Naive thymus-derived CD8-positive, alpha-beta T cell (primary cell): ENCODE data around the gene ACTR2. TPM values are rescaled to one million over a fixed set of nuclear protein-coding genes. Genes with fewer than 3 reads are reported as not detected.

Source experiments
- ATAC-seq, 2 donors: fragments of 150-1000 bp; cut with Tn5 transposase in 1 of 2; sonication (Bioruptor Pico), chemical (Tn5 transposase) in 1 of 2; 1 replicate in 1 of 2; 2 replicates in 1 of 2; pipeline ENCODE4 v1.10.0; 2021; ENCODE audit warnings: mild to moderate bottlenecking in 2 of 2, moderate library complexity in 2 of 2
- POLR2A ChIA-PET: fragments of 350-600 bp; sonication (Branson Sonifier 250); formaldehyde crosslinking; loops from one replicate; lab custom pipeline; 2021; ENCODE audit warnings: antibody characterized with exemption; lab: Charles Lee
- DNase-seq, 10 donors: peaks; one replicate each; pipeline versions ENCODE4 v3.0.0 to v3.0.0-alpha.2; 2020 to 2022
- H3K27ac Mint-ChIP-seq, 10 donors: one replicate each; pipeline ENCODE4 v1.8.0; 2020 to 2022; ENCODE audit warnings: mild to moderate bottlenecking in 10 of 10, mixed read lengths in 10 of 10, moderate library complexity in 4 of 10, inconsistent platforms in 1 of 10
- H3K27me3 Mint-ChIP-seq, 5 donors: one replicate each; pipeline ENCODE4 v1.8.0; 2021 to 2022; ENCODE audit warnings: mixed read lengths in 5 of 5
- H3K36me3 Mint-ChIP-seq, 3 donors: one replicate each; pipeline ENCODE4 v1.8.0; 2020 to 2022; ENCODE audit warnings: mixed read lengths in 3 of 3, mild to moderate bottlenecking in 2 of 3, inconsistent platforms in 1 of 3
- H3K4me1 Mint-ChIP-seq, 4 donors: one replicate each; pipeline ENCODE4 v1.8.0; 2021 to 2022; ENCODE audit warnings: mixed read lengths in 4 of 4
- H3K4me3 Mint-ChIP-seq, 10 donors: one replicate each; pipeline ENCODE4 v1.8.0; 2020 to 2022; ENCODE audit warnings: mild to moderate bottlenecking in 10 of 10, mixed read lengths in 10 of 10, moderate library complexity in 6 of 10, inconsistent platforms in 1 of 10
- H3K9me3 Mint-ChIP-seq, 9 donors: one replicate each; pipeline ENCODE4 v1.8.0; 2020 to 2022; ENCODE audit warnings: mixed read lengths in 9 of 9, mild to moderate bottlenecking in 3 of 9, inconsistent platforms in 1 of 9, moderate library complexity in 1 of 9
- polyA plus RNA-seq, 3 donors: library from polyadenylated mRNA; unstranded; fragments of 300-500 nt; fragmentation: Illumina TruSeq; gene quantifications; one replicate each; pipeline ENCODE4 v1.2.3, GENCODE V29; 2021
- total RNA-seq, 8 experiments: library from RNA in 2 of 8; stranded (reverse) in 2 of 8; gene quantifications; one replicate each; pipeline ENCODE4 v1.2.3 and lab custom pipeline; 2021 to 2026

Gene ACTR2
- total and polyA plus RNA-seq, 5 experiments from 2014 or later: 238 to 283 (median 258) TPM

- POLR2A ChIA-PET: interaction anchor here (1.2 kb wide), 1 partner anchor 34 kb away, joined by 4 read pairs; no protein-coding TSS in a partner anchor
- ATAC-seq (no peak), DNase-seq (no peak)
- Mint-ChIP-seq H3K27ac (peak overlapping the region in 7 of 10 donors; percentile 0 to 88 (median 10)), H3K4me1 (peaks cover 2 to 17% (median 9%) of the 10 kb centered on the region in 4 donors), H3K4me3 (no peak overlapping the region), H3K9me3 (no peaks in the 10 kb centered on the region), H3K27me3 (no peaks in the 10 kb centered on the region), H3K36me3 (peaks cover 0 to 86% (median 19%) of the 10 kb centered on the region in 3 donors)
Measured at GRCh38 chr2:65267008-65267407, 39.4 kb downstream of the ACTR2 start.

GRCh38 chr2:65268957-65269356 is 41.3 kb downstream of the ACTR2 start:
- ATAC-seq (no peak), DNase-seq (no peak)
- Mint-ChIP-seq H3K9me3 (no peaks in the 10 kb centered on the region), H3K36me3 (peaks cover 0 to 85% (median 23%) of the 10 kb centered on the region in 3 donors), H3K4me1 (peaks cover 2 to 17% (median 9%) of the 10 kb centered on the region in 4 donors), H3K27me3 (no peaks in the 10 kb centered on the region), H3K27ac (peak overlapping the region in 3 of 10 donors; percentile 6 to 73 (median 59)), H3K4me3 (no peak overlapping the region)
- POLR2A ChIA-PET: no interaction called here

GRCh38 chr2:65273344-65273743 is 45.7 kb downstream of the ACTR2 start:
- Mint-ChIP-seq H3K27ac (no peak overlapping the region), H3K36me3 (peaks cover 0 to 48% (median 12%) of the 10 kb centered on the region in 3 donors), H3K27me3 (no peaks in the 10 kb centered on the region), H3K4me3 (no peak overlapping the region), H3K9me3 (no peaks in the 10 kb centered on the region), H3K4me1 (peaks cover 3 to 5% (median 4%) of the 10 kb centered on the region in 4 donors)
- POLR2A ChIA-PET: no interaction called here
- ATAC-seq (no peak), DNase-seq (no peak)

GRCh38 chr2:65275141-65275915 is 47.7 kb downstream of the ACTR2 start:
- H3K4me3 Mint-ChIP-seq: no peak overlapping the region
- POLR2A ChIA-PET: no interaction called here
- ATAC-seq (no peak), DNase-seq (no peak)
- no peaks in the 10 kb centered on the region for H3K27me3 Mint-ChIP-seq
- peaks cover 0 to 33% (median 5%) of the 10 kb centered on the region in 3 donors for H3K36me3 Mint-ChIP-seq
- H3K27ac Mint-ChIP-seq: peak overlapping the region in 4 of 10 donors; percentile 12 to 66 (median 32)
- peaks cover 4 to 16% (median 14%) of the 10 kb centered on the region in 4 donors for H3K4me1 Mint-ChIP-seq
- no peaks in the 10 kb centered on the region for H3K9me3 Mint-ChIP-seq

DNA sequence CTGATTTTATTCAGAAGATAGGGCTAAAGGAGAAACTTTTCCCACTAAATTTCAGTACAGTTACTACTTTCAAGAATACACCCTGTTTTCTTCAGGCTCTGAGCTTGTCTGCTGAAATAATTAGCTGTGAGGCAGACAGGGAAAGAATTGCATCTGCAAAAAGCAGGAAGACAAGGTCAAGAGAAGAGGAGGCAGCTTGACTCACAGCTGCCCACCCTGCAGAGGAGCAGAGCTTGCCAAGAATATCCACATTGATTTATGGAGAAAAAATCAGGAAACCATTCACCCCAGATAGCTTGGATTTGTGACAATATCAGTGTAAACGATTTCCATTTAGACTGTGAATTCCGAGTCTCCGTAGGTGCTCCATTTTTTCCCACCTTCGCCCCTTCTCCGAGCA is 49.0 kb downstream of the ACTR2 start:
- no peak for DNase-seq
- Mint-ChIP-seq H3K27ac (peak overlapping the region in 1 of 10 donors; percentile 12), H3K9me3 (no peaks in the 10 kb centered on the region), H3K36me3 (peaks cover 0 to 26% (median 5%) of the 10 kb centered on the region in 3 donors), H3K27me3 (no peaks in the 10 kb centered on the region), H3K4me1 (peaks cover 4 to 16% (median 14%) of the 10 kb centered on the region in 4 donors), H3K4me3 (no peak overlapping the region)
- POLR2A ChIA-PET: interaction anchor here (1.2 kb wide), 1 partner anchor 25 kb away, joined by 4 read pairs; no protein-coding TSS in a partner anchor
- ATAC-seq: no peak

DNA sequence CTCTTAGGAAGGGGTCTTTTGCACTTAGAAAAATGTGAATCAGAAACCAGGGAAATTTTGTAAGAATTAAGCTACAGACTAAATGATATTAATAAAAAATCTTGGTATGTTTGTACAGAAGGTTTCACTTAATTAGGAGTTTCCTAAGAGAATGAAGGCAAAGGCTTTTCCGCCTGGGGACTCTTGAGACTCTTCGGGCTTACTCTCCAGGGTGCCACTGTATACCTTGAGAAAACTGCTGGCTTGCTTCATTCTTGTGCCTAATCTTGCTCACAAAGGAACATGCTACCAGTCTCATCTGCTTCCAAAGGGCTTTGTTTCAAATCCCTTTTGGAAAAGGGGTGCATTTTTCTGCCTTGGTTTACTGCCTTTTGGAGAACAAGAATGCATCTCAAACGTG is 49.5 kb downstream of the ACTR2 start:
- no peak for ATAC-seq
- Mint-ChIP-seq H3K27ac (peak overlapping the region in 1 of 10 donors; percentile 12), H3K9me3 (no peaks in the 10 kb centered on the region), H3K27me3 (peaks cover 0 to under 1% (median 0%) of the 10 kb centered on the region in 5 donors), H3K4me3 (no peak overlapping the region), H3K4me1 (peaks cover 4 to 16% (median 14%) of the 10 kb centered on the region in 4 donors), H3K36me3 (peaks cover 0 to 20% (median 5%) of the 10 kb centered on the region in 3 donors)
- POLR2A ChIA-PET: interaction anchor here (1.2 kb wide), 1 partner anchor 24 kb away, joined by 4 read pairs; no protein-coding TSS in a partner anchor
- DNase-seq: no peak

DNA sequence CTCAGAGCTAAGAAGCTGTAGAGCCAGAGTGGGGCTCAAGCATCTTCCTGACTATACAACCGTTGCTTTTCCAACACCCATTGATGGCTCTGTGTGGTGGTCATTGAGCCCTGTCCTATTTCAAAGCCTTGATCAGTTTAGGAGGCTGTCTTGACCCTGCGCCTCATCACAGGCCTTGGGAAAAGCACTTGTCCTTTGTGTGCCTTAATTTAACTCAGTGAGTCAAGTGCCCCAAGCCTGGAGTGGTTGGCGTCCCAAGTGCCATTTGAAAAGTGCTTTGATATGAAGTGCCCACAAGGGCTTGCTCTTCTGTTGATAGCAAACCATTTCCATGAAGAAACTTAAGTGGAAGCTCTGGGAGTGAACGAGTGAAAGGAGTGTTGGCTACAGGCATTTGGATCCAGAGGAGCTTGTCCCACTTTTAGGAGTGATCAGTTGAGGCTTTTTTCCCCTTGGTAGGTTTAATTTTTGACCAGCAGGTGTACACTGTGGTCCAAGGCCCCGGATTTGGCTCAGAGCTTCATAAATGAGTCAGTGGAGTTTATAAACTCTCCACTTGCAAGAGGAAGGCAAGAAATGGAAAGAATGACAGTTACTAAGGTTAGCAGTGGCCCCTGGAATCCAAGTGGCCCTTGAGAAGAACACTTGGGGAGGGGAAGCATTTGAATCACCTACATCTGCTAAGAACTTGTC is 50.3 kb downstream of the ACTR2 start:
- POLR2A ChIA-PET: no interaction called here
- H3K9me3 Mint-ChIP-seq: no peaks in the 10 kb centered on the region
- peaks cover 0 to 2% (median 0%) of the 10 kb centered on the region in 5 donors for H3K27me3 Mint-ChIP-seq
- ATAC-seq: no peak
- no peak for DNase-seq
- H3K36me3 Mint-ChIP-seq: peaks cover 0 to 12% (median 2%) of the 10 kb centered on the region in 3 donors
- no peak overlapping the region for H3K27ac Mint-ChIP-seq
- peak overlapping the region in 1 of 10 donors; percentile 38 for H3K4me3 Mint-ChIP-seq
- peaks cover 4 to 16% (median 14%) of the 10 kb centered on the region in 4 donors for H3K4me1 Mint-ChIP-seq

- peak overlapping the region in 4 of 10 donors; percentile 16 to 42 (median 36) for H3K4me3 Mint-ChIP-seq
- H3K36me3 Mint-ChIP-seq: peaks cover 0 to 7% (median 0%) of the 10 kb centered on the region in 3 donors
- peaks cover 0 to 4% (median 0%) of the 10 kb centered on the region in 5 donors for H3K27me3 Mint-ChIP-seq
- ATAC-seq (peak in 1 of 2 donors; percentile 23), DNase-seq (no peak)
- POLR2A ChIA-PET: no interaction called here
- H3K4me1 Mint-ChIP-seq: peaks cover 4 to 16% (median 14%) of the 10 kb centered on the region in 4 donors
- peak overlapping the region in 1 of 10 donors; percentile 1 for H3K27ac Mint-ChIP-seq
- no peaks in the 10 kb centered on the region for H3K9me3 Mint-ChIP-seq
Measured at GRCh38 chr2:65278531-65278981, 50.9 kb downstream of the ACTR2 start.

GRCh38 chr2:65279756-65280155 is 52.1 kb downstream of the ACTR2 start:
- Mint-ChIP-seq H3K36me3 (peaks cover 0 to 2% (median 0%) of the 10 kb centered on the region in 3 donors), H3K27me3 (peaks cover 0 to 4% (median 0%) of the 10 kb centered on the region in 5 donors), H3K4me3 (no peak overlapping the region), H3K27ac (no peak overlapping the region), H3K4me1 (peaks cover 4 to 16% (median 14%) of the 10 kb centered on the region in 4 donors), H3K9me3 (no peaks in the 10 kb centered on the region)
- POLR2A ChIA-PET: no interaction called here
- DNase-seq (no peak), ATAC-seq (no peak)

DNA sequence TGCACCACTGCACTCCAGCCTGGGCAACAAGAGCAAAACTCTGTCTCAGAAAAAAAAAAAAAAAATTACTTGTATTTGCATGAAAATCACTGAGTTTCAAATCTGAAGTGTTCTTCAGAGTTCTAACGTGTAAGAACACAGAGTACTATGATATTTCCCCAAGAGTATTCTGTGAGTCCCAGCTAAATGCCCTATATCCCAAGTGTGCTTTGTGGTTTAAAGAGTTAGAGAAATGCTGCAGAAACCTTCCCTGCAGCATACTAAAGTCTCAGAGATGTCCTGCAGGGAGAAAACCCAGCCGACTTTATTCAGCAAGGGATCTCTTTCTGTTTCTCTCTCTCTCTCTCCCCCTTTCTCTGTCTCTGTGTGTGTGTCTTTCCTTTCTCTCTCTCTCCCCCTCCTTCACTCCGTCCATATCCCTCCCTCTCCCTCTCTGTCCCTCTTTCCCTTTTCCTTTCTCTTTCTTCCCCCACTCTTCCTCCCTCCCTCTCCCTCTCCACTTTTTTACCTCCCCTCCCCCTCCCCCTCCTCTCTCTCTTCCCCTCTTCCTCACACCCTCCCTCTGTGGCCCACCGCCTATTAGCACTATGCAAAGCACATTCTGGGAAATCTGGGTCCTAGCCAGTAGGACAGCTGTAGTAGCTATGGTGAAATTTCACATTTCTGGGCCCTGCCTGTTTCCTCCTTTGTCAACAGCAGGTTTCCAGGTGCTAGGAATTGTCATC is 54.2 kb downstream of the ACTR2 start:
- peaks cover 0 to 4% (median 0%) of the 10 kb centered on the region in 5 donors for H3K27me3 Mint-ChIP-seq
- H3K4me1 Mint-ChIP-seq: peaks cover 2 to 16% (median 13%) of the 10 kb centered on the region in 4 donors
- POLR2A ChIA-PET: interaction anchor here (1.4 kb wide), 1 partner anchor 19 kb away, joined by 6 read pairs; no protein-coding TSS in a partner anchor
- H3K27ac Mint-ChIP-seq: no peak overlapping the region
- no peaks in the 10 kb centered on the region for H3K36me3 Mint-ChIP-seq
- H3K9me3 Mint-ChIP-seq: no peaks in the 10 kb centered on the region
- no peak overlapping the region for H3K4me3 Mint-ChIP-seq
- ATAC-seq (no peak), DNase-seq (no peak)

DNA sequence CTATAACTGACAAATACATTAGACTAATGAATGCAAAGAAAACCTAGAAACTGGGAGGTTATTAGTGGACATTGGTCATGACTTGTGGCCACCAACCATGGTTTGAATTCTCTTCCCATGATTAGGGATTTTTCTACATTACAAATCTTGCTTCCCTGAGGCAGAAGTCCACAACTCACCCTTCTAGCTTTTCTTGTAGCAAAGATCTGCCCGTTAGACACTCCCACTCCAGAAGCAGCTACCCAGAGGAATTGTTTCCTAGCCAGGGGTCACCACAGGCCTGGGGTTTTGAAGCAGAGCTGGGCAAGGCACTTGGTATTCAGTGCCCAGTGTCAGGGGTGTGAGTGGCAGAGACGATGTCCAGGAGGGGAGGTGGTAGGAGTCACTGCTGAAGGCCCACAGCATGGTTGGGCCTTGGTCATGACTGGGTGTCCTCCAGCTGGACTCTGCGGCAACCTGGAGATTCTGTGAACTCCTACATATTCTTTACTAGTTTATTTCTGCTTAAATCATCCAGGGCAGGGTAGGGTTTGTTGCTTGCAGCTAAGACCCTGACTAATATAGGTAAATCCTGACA is 54.9 kb downstream of the ACTR2 start:
- ATAC-seq (no peak), DNase-seq (no peak)
- Mint-ChIP-seq H3K4me1 (peaks cover 2 to 16% (median 13%) of the 10 kb centered on the region in 4 donors), H3K9me3 (no peaks in the 10 kb centered on the region), H3K27me3 (peaks cover 0 to 4% (median 0%) of the 10 kb centered on the region in 5 donors), H3K36me3 (no peaks in the 10 kb centered on the region), H3K4me3 (no peak overlapping the region), H3K27ac (no peak overlapping the region)
- POLR2A ChIA-PET: no interaction called here

GRCh38 chr2:65287364-65287763 is 59.7 kb downstream of the ACTR2 start:
- DNase-seq (no peak), ATAC-seq (no peak)
- POLR2A ChIA-PET: no interaction called here
- no peak overlapping the region for H3K27ac Mint-ChIP-seq
- no peak overlapping the region for H3K4me3 Mint-ChIP-seq
- H3K9me3 Mint-ChIP-seq: no peaks in the 10 kb centered on the region
- H3K36me3 Mint-ChIP-seq: peaks cover 0 to 2% (median 0%) of the 10 kb centered on the region in 3 donors
- H3K27me3 Mint-ChIP-seq: peaks cover 0 to 4% (median 0%) of the 10 kb centered on the region in 5 donors
- H3K4me1 Mint-ChIP-seq: no peaks in the 10 kb centered on the region
